CD4-positive, alpha-beta T cell treated with Interleukin-21 for 1 hour (primary cell): ENCODE results near the gene PRSS1.

Source experiments
- DNase-seq: peaks from one replicate; pipeline ENCODE4 v3.0.0-alpha.2; 2020

PRSS1 gene

GRCh38 chr7:142795339-142795863 is 46.1 kb downstream of the PRSS1 start:
- peak; percentile 67 for DNase-seq

- peak; percentile 2 for DNase-seq
Observed at GRCh38 chr7:142796001-142796500, 46.8 kb downstream of the PRSS1 start.

- peak; percentile 29 for DNase-seq
Observed at GRCh38 chr7:142796501-142797390, 47.5 kb downstream of the PRSS1 start.

- DNase-seq: peak; percentile 54
Observed at GRCh38 chr7:142797391-142798377, 48.4 kb downstream of the PRSS1 start.

GRCh38 chr7:142798451-142799436 is 49.5 kb downstream of the PRSS1 start:
- DNase-seq: peak; percentile 69

GRCh38 chr7:142799437-142799835 is 50.2 kb downstream of the PRSS1 start:
- peak; percentile 29 for DNase-seq

GRCh38 chr7:142800088-142800487 is 50.8 kb downstream of the PRSS1 start:
- peak; percentile 62 for DNase-seq

GRCh38 chr7:142800699-142801260 is 51.5 kb downstream of the PRSS1 start:
- DNase-seq: peak; percentile 22

GRCh38 chr7:142801601-142802295 is 52.5 kb downstream of the PRSS1 start:
- peak; percentile 14 for DNase-seq

GRCh38 chr7:142802301-142802700 is 53.0 kb downstream of the PRSS1 start:
- DNase-seq: peak; percentile 5
